Activated gamma-delta T cell treated with anti-CD3 and anti-CD28 coated beads, Interleukin-2, amount 50 U/mL, for 16 hours (primary cell): ENCODE results near the gene GRIN3A.
A peak's percentile ranks its signal among the peaks of the same experiment; 100 is the strongest.
"Not testable (repeated sequence)": the region's sequence is repeated elsewhere in the genome, so short reads cannot be mapped to it uniquely, and the experiment has no call there.

ENCODE experiments used
- DNase-seq: peaks from one replicate; pipeline ENCODE4 v3.0.0-alpha.2; 2020; ENCODE audit warnings: low read depth

GRIN3A gene

GRCh38 chr9:101578378-101578777 lies 160.1 kb downstream of the GRIN3A start:
- DNase-seq: no peak

- DNase-seq: no peak
These were observed 163.6 kb downstream of the GRIN3A start for GRCh38 chr9:101574731-101575333.

GRCh38 chr9:101572316-101572715 lies 166.1 kb downstream of the GRIN3A start:
- no peak for DNase-seq

GRCh38 chr9:101571114-101571513 lies 167.3 kb downstream of the GRIN3A start:
- no peak for DNase-seq

GRCh38 chr9:101569741-101570501 lies 168.5 kb downstream of the GRIN3A start:
- DNase-seq: no peak

- DNase-seq: no peak
These were observed 170.6 kb downstream of the GRIN3A start for GRCh38 chr9:101567725-101568350.

- DNase-seq: no peak
These were observed 171.3 kb downstream of the GRIN3A start for GRCh38 chr9:101566904-101567724.

GRCh38 chr9:101564252-101564651 lies 174.2 kb downstream of the GRIN3A start:
- no peak for DNase-seq

GRCh38 chr9:101562966-101563365 lies 175.5 kb downstream of the GRIN3A start:
- no peak for DNase-seq

GRCh38 chr9:101561740-101562139 lies 176.7 kb downstream of the GRIN3A start:
- no peak for DNase-seq

GRCh38 chr9:101549472-101550098 lies 188.9 kb downstream of the GRIN3A start:
- not testable (repeated sequence) for DNase-seq

GRCh38 chr9:101543098-101543735 lies 195.2 kb downstream of the GRIN3A start:
- DNase-seq: no peak

GRCh38 chr9:101540069-101540468 lies 198.4 kb downstream of the GRIN3A start:
- DNase-seq: no peak

- no peak for DNase-seq
These were observed 201.5 kb downstream of the GRIN3A start for GRCh38 chr9:101536938-101537337.

GRCh38 chr9:101536351-101536750 lies 202.1 kb downstream of the GRIN3A start:
- DNase-seq: no peak

- DNase-seq: peak; percentile 99
These were observed 204.9 kb downstream of the GRIN3A start, which contains the start of gene RNF20 for GRCh38 chr9:101533334-101534204. Gene RNF20 (plus strand): TSS chr9:101533853. CDS start chr9:101535424, 1,571 bp downstream.

- peak; percentile 49 for DNase-seq
These were observed 208.3 kb downstream of the GRIN3A start for GRCh38 chr9:101530076-101530711.

- DNase-seq: no peak
These were observed 210.4 kb downstream of the GRIN3A start for GRCh38 chr9:101528015-101528414.

GRCh38 chr9:101527066-101527465 lies 211.4 kb downstream of the GRIN3A start:
- no peak for DNase-seq

GRCh38 chr9:101524371-101524770 lies 214.1 kb downstream of the GRIN3A start:
- no peak for DNase-seq
